ENCODE measurements around the gene MAGEA10. TPM values are rescaled to one million over a fixed set of nuclear protein-coding genes. Genes with fewer than 3 reads are reported as not detected.
"Not testable (repeated sequence)": the region's sequence is repeated elsewhere in the genome, so short reads cannot be mapped to it uniquely, and the experiment has no call there.

MAGEA10 gene
- total RNA-seq, 4 donors from 2014 or later, result not detected

GRCh38 chrX:152149648-152150047 lies 11.3 kb upstream of the MAGEA10 start:
- no peak for TF ChIP-seq POLR2A (IDR thresholded peaks at IDR 0.05)
- TF ChIP-seq CTCF (IDR thresholded peaks at IDR 0.05), result no peak
- no peak overlapping the region for H3K4me3 ChIP-seq (ENCODE audit: low read depth, poor library complexity, severe bottlenecking)
- intact Hi-C loops (cut with DNase I; ENCODE audit: low total_unique reads), result no loop called here
- DNase-seq (ENCODE audit: low spot score in 2 of 2), result no peak
- 24 to 38% methylated on average over 2 of the region's 2 CpGs for WGBS, 2 donors

- 68 to 84% methylated on average over 9 of the region's 9 CpGs for WGBS, 2 donors
- H3K4me3 ChIP-seq (ENCODE audit: low read depth, poor library complexity, severe bottlenecking), result no peak overlapping the region
- intact Hi-C loops (cut with DNase I; ENCODE audit: low total_unique reads), result no loop called here
- DNase-seq (ENCODE audit: low spot score in 2 of 2), result no peak
- TF ChIP-seq POLR2A (IDR thresholded peaks at IDR 0.05) (no peak), CTCF (IDR thresholded peaks at IDR 0.05) (no peak)
These were observed 1.2 kb upstream of the MAGEA10 start for GRCh38 chrX:152139589-152139988.

- 80 to 91% methylated on average over 4 to 19 of the region's 26 CpGs for WGBS, 2 donors
- intact Hi-C loops (cut with DNase I; ENCODE audit: low total_unique reads), result no loop called here
- H3K4me3 ChIP-seq (ENCODE audit: low read depth, poor library complexity, severe bottlenecking), result no peak overlapping the region
- DNase-seq (ENCODE audit: low spot score in 2 of 2), result no peak
- no peak for TF ChIP-seq POLR2A (IDR thresholded peaks at IDR 0.05)
- no peak for TF ChIP-seq CTCF (IDR thresholded peaks at IDR 0.05)
These were observed 498 bp downstream of the MAGEA10 start for GRCh38 chrX:152137771-152138387.

GRCh38 chrX:152136312-152136711 lies 2.1 kb downstream of the MAGEA10 start:
- DNase-seq (ENCODE audit: low spot score in 2 of 2), result no peak
- TF ChIP-seq POLR2A (IDR thresholded peaks at IDR 0.05) (no peak), CTCF (IDR thresholded peaks at IDR 0.05) (no peak)
- 53 to 68% methylated on average over 3 to 4 of the region's 4 CpGs for WGBS, 2 donors
- intact Hi-C loops (cut with DNase I; ENCODE audit: low total_unique reads), result no loop called here
- H3K4me3 ChIP-seq (ENCODE audit: low read depth, poor library complexity, severe bottlenecking), result no peak overlapping the region

- intact Hi-C loops (cut with DNase I; ENCODE audit: low total_unique reads), result no loop called here
- no peak for TF ChIP-seq CTCF (IDR thresholded peaks at IDR 0.05)
- TF ChIP-seq POLR2A (IDR thresholded peaks at IDR 0.05), result no peak
- no peak for DNase-seq (ENCODE audit: low spot score in 2 of 2)
- H3K4me3 ChIP-seq (ENCODE audit: low read depth, poor library complexity, severe bottlenecking), result no peak overlapping the region
- WGBS, 2 donors, result 89 to 90% methylated on average over 1 of the region's 1 CpG
These were observed 6.9 kb downstream of the MAGEA10 start for GRCh38 chrX:152131525-152131924.

GRCh38 chrX:152129069-152129844 lies 9.1 kb downstream of the MAGEA10 start:
- intact Hi-C loops (cut with DNase I; ENCODE audit: low total_unique reads); H3K4me3 ChIP-seq (ENCODE audit: low read depth, poor library complexity, severe bottlenecking); DNase-seq (ENCODE audit: low spot score in 2 of 2): not testable (repeated sequence)
- 73 to 95% methylated on average over 4 of the region's 4 CpGs for WGBS, 2 donors

Data from lower leg skin (tissue), 4 donors.